HepG2 (cell line): Measurements from ENCODE around the gene ACOT8. TPM values are rescaled to one million over a fixed set of nuclear protein-coding genes. Genes with fewer than 3 reads are reported as not detected.

ENCODE experiments used
- ATAC-seq: fragments of 200-7000 bp; cut with Tn5 transposase; 3 replicates; pipeline ENCODE4 v1.9.1; 2020; ENCODE audit warnings: mild to moderate bottlenecking, moderate library complexity
- BruUV-seq: library from RNA; stranded (reverse); fragments of 400-500 nt; replicated peaks from 2 replicates; lab custom pipeline; 2021; lab: Mats Ljungman, UMichigan
- CTCF ChIA-PET: fragments of 300-600 bp; formaldehyde crosslinking; extraction: SDS; loops from one replicate; lab custom pipeline; 2021; ENCODE audit warnings: low total read pairs, inconsistent platforms, low intra/inter-chr PET ratio; lab: Yijun Ruan, JAX
- POLR2A ChIA-PET: fragments of 350-600 bp; sonication (Branson Sonifier 250); formaldehyde crosslinking; loops from one replicate; lab custom pipeline; 2020; ENCODE audit warnings: antibody characterized with exemption, inconsistent platforms; lab: Yijun Ruan, JAX
- DNase-seq: peaks from one replicate; pipeline ENCODE4 v3.0.0-alpha.2; 2015; ENCODE audit warnings: low spot score
- FAIRE-seq: peaks from 3 replicates; lab custom pipeline; 2011; peaks lifted over from hg19 to GRCh38; lab: Jason Lieb, UNC
- H2AFZ ChIP-seq: one replicate; pipeline ENCODE4 v1.6.1; 2011; ENCODE audit warnings: low read length, inconsistent platforms
- H3K27ac ChIP-seq: fragments of 300-600 bp; 3 replicates; pipeline ENCODE4 v1.8.0; 2011; ENCODE audit warnings: mixed run types, mild to moderate bottlenecking, mixed read lengths, low read length, inconsistent platforms; ENCODE audit not compliant: insufficient read depth; ENCODE audit errors: extremely low read length
- H3K27me3 ChIP-seq, 2 experiments: fragments of 200-600 bp in 1 of 2; 2 replicates in 1 of 2; 3 replicates in 1 of 2; pipeline versions ENCODE4 v1.6.0 to v1.8.0; 2011; ENCODE audit warnings: low read length in 2 of 2, mild to moderate bottlenecking in 2 of 2, moderate library complexity in 2 of 2, inconsistent platforms in 1 of 2; ENCODE audit not compliant: insufficient read depth in 2 of 2, control insufficient read depth in 1 of 2
- H3K36me3 ChIP-seq, 2 experiments: fragments of 200-600 bp in 1 of 2; replicated peaks in 1 of 2; 2 replicates in 1 of 2; 3 replicates in 1 of 2; pipeline versions ENCODE4 v1.5.1 to v1.8.0; 2011; ENCODE audit warnings: low read length in 2 of 2, inconsistent platforms in 1 of 2; ENCODE audit not compliant: insufficient read depth in 2 of 2, control insufficient read depth in 1 of 2
- H3K4me1 ChIP-seq: 2 replicates; pipeline ENCODE4 v1.5.1; 2012; ENCODE audit warnings: low read length, inconsistent platforms; ENCODE audit not compliant: insufficient read depth
- H3K4me2 ChIP-seq: 2 replicates; pipeline ENCODE4 v1.6.0; 2011; ENCODE audit warnings: low read depth, low read length, inconsistent platforms
- H3K4me3 ChIP-seq, 3 experiments: fragments of 200-600 bp in 1 of 3; sonication (generic), shearing (Covaris generic) in 1 of 3; replicated peaks in 1 of 3; 2 replicates each; pipeline ENCODE4 v1.5.1; 2011 to 2016; ENCODE audit warnings: low read length in 3 of 3, inconsistent platforms in 2 of 3, low read depth in 2 of 3, mild to moderate bottlenecking in 2 of 3, control low read depth in 1 of 3, mixed read lengths in 1 of 3; ENCODE audit not compliant: insufficient read depth in 1 of 3
- H3K79me2 ChIP-seq: one replicate; pipeline ENCODE4 v1.6.1; 2011; ENCODE audit warnings: low read length, inconsistent platforms; ENCODE audit not compliant: insufficient read depth
- H3K9ac ChIP-seq: 2 replicates; pipeline ENCODE4 v1.6.0; 2011; ENCODE audit warnings: mild to moderate bottlenecking, low read depth, low read length, inconsistent platforms; ENCODE audit not compliant: insufficient read depth
- H3K9me3 ChIP-seq: 2 replicates; pipeline ENCODE4 v1.5.1; 2012; ENCODE audit warnings: mild to moderate bottlenecking, low read length
- H4K20me1 ChIP-seq: 2 replicates; pipeline ENCODE4 v1.6.0; 2011; ENCODE audit warnings: inconsistent platforms, mild to moderate bottlenecking, low read length, moderate library complexity; ENCODE audit not compliant: insufficient read depth
- ARNT ChIP-seq: fragments of 450-650 bp; IDR thresholded peaks from 2 replicates; pipeline ENCODE4 v1.6.1; 2017
- CEBPB ChIP-seq: IDR thresholded peaks from 2 replicates; pipeline ENCODE4 v1.6.1; 2011; ENCODE audit warnings: low read depth, low read length, improper control_type of control experiment, borderline replicate concordance
- KDM5A ChIP-seq: fragments of 200-600 bp; sonication (generic); IDR thresholded peaks from 2 replicates; pipeline ENCODE4 v1.7.0; 2018; ENCODE audit warnings: antibody characterized with exemption, mild to moderate bottlenecking, low read length, borderline replicate concordance
- MAFG ChIP-seq: sonication (generic); formaldehyde crosslinking; IDR thresholded peaks from 2 replicates; pipeline ENCODE4 v1.5.1; 2020; ENCODE audit warnings: mild to moderate bottlenecking, missing genetic modification reagents
- NBN ChIP-seq: fragments of 450-650 bp; conservative IDR thresholded peaks from 2 replicates; pipeline ENCODE4 v1.6.1; 2017
- NRL ChIP-seq: sonication (generic); formaldehyde crosslinking; IDR thresholded peaks from 2 replicates; pipeline ENCODE4 v1.5.0; 2020; ENCODE audit warnings: missing genetic modification reagents, mild to moderate bottlenecking, moderate library complexity, borderline replicate concordance
- RAD51 ChIP-seq: fragments of 450-650 bp; IDR thresholded peaks from 2 replicates; pipeline ENCODE4 v1.6.1; 2016; ENCODE audit warnings: borderline replicate concordance
- RNF2 ChIP-seq: fragments of 450-650 bp; conservative IDR thresholded peaks from 2 replicates; pipeline ENCODE4 v1.6.1; 2016; ENCODE audit warnings: low read depth
- RXRA ChIP-seq: sonication (generic); formaldehyde crosslinking; IDR thresholded peaks from 2 replicates; pipeline ENCODE4 v1.5.1; 2020; ENCODE audit warnings: missing genetic modification reagents
- TAF1 ChIP-seq: sonication (generic); formaldehyde crosslinking; IDR thresholded peaks from 2 replicates; pipeline ENCODE4 v1.4.0; 2020; ENCODE audit warnings: missing genetic modification reagents
- ZNF121 ChIP-seq: sonication (generic); formaldehyde crosslinking; IDR thresholded peaks from 2 replicates; pipeline ENCODE4 v1.5.0; 2020; ENCODE audit warnings: mild to moderate bottlenecking, missing genetic modification reagents
- ZNF550 ChIP-seq: sonication (generic); formaldehyde crosslinking; IDR thresholded peaks from 2 replicates; pipeline ENCODE4 v1.4.0; 2020; ENCODE audit warnings: mild to moderate bottlenecking, missing genetic modification reagents, borderline replicate concordance
- ZNF737 ChIP-seq: sonication (generic); formaldehyde crosslinking; IDR thresholded peaks from 2 replicates; pipeline ENCODE4 v1.5.0; 2020; ENCODE audit warnings: missing genetic modification reagents, mild to moderate bottlenecking, borderline replicate concordance
- ZNF879 ChIP-seq: sonication (generic); formaldehyde crosslinking; IDR thresholded peaks from 2 replicates; pipeline ENCODE4 v1.8.1; 2023; ENCODE audit warnings: missing genetic modification reagents
- ZNF891 ChIP-seq: sonication (generic); formaldehyde crosslinking; IDR thresholded peaks from 2 replicates; pipeline ENCODE4 v1.5.0; 2020; ENCODE audit warnings: mild to moderate bottlenecking, missing genetic modification reagents
- WGBS: methylation state at CpG from one replicate; pipeline ENCODE4 v1.1.6; 2017; ENCODE audit warnings: low lambda C conversion rate; 5-methylcytosine and 5-hydroxymethylcytosine counted together
- in situ Hi-C: cut with HindIII; loops from 2 replicates; pipeline ENCODE4 v1.10.0; 2017; ENCODE audit warnings: low pct_unique_long_range_greater_than_20kb; ENCODE audit not compliant: extremely low pct_ligation_motif_present
- intact Hi-C: fragments of 100-400 bp; cut with micrococcal nuclease; formaldehyde crosslinking; loops from one replicate; pipeline ENCODE4 v1.10.0; 2022; ENCODE audit not compliant: unreplicated experiment
- polyA plus RNA-seq, 8 experiments: library from polyadenylated mRNA; depleted of rRNA in 3 of 8; stranded (reverse) in 7 of 8; unstranded in 1 of 8; fragments of >200 nt; fragmentation: Illumina TruSeq in 4 of 8; extraction: Trizol in 4 of 8; gene quantifications; 2 replicates each; pipeline versions ENCODE4 v1.2.1 to v1.2.3, GENCODE V29; 2011 to 2016; ENCODE audit warnings: low read depth in 4 of 8, missing spikeins in 1 of 8, mixed read lengths in 1 of 8; ENCODE audit not compliant: insufficient read depth in 1 of 8
- total RNA-seq, 5 experiments: library from RNA; depleted of rRNA; stranded (reverse); fragments of >200 nt; fragmentation: Illumina TruSeq; extraction: Trizol; gene quantifications; 2 replicates each; pipeline ENCODE4 v1.2.3, GENCODE V29; 2016; ENCODE audit warnings: low read depth in 1 of 5
- TF ChIP-seq, protein P1 (sequence below), 2 experiments: sonication (generic) in 1 of 2; formaldehyde crosslinking in 1 of 2; IDR thresholded peaks; 2 replicates each; pipeline versions ENCODE4 v1.5.1 to v1.6.1; 2011 to 2020; ENCODE audit warnings: borderline replicate concordance in 1 of 2, low read depth in 1 of 2, low read length in 1 of 2, mild to moderate bottlenecking in 1 of 2, missing genetic modification reagents in 1 of 2, moderate library complexity in 1 of 2
- TF ChIP-seq, protein P2 (sequence below): sonication (generic); formaldehyde crosslinking; IDR thresholded peaks from 2 replicates; pipeline ENCODE4 v1.5.0; 2020; ENCODE audit warnings: missing genetic modification reagents

ACOT8 gene
- total and polyA plus RNA-seq, 2 of the 13 experiments (the other 11 are each of a cell fraction or from before 2014, with no cell fraction given) = 31.4 to 45.5 TPM

DNA sequence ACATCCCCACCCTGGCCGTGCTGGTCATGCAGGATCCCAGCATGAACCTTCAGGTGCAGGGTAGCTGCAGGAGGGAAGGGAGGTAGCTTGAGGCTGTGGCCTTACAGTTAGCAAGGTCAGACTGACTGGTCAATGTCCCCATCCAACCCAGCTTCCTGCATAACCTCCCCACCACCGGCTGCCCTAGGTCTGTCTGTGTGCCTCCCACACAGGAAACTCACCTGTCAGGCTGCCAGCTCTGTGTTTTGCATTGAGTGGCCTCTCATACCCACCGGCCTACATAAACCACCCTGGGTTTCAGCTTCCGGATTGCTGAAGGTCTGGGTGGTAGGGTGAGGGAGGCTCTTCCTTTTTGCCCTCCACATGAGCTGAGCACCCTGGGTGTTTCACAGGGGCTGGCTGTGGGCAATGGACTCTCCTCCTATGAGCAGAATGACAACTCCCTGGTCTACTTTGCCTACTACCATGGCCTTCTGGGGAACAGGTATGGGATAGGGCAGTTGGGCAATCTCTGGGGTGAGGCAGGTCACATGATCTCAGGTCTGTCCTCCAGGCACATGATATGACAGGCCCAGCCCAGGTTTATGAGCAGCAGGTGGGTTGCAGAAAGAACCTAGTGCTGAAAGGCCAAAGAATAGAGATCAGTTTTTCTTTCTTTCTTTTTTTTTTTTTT is 35.8 kb upstream of the ACOT8 start:
- TF ChIP-seq NRL (CRISPR knock-in tag) (peak; percentile 25; the same call in 1 of the 2 replicates), KDM5A (no peak), CEBPB (peak; percentile 37; the same call in 1 of the 2 replicates), RXRA (CRISPR knock-in tag) (no peak), ZNF737 (CRISPR knock-in tag) (0 out of 2 replicates have a peak, but pooled peaks have one; percentile 5), RNF2 (no peak), ZNF891 (0 out of 2 replicates have a peak, but pooled peaks have one; percentile 49), ZNF879 (no peak), NBN (no peak), ZNF550 (CRISPR knock-in tag) (no peak), RAD51 (peak; percentile 50; the same call in 1 of the 2 replicates), MAFG (CRISPR knock-in tag) (no peak), ARNT (no peak), TAF1 (CRISPR knock-in tag) (0 out of 2 replicates have a peak, but pooled peaks have one; percentile 6), ZNF121 (CRISPR knock-in tag) (no peak)
- TF ChIP-seq, protein P1, sequence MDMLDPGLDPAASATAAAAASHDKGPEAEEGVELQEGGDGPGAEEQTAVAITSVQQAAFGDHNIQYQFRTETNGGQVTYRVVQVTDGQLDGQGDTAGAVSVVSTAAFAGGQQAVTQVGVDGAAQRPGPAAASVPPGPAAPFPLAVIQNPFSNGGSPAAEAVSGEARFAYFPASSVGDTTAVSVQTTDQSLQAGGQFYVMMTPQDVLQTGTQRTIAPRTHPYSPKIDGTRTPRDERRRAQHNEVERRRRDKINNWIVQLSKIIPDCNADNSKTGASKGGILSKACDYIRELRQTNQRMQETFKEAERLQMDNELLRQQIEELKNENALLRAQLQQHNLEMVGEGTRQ (IDR thresholded peaks at IDR 0.05; ENCODE audit: low read depth, low read length) = peak; percentile 32; the same call in 1 of the 2 replicates
- TF ChIP-seq, protein P1 (CRISPR knock-in tag; IDR thresholded peaks at IDR 0.05; ENCODE audit: borderline replicate concordance) = peak; percentile 34; the same call in 1 of the 2 replicates
- TF ChIP-seq, protein P2, sequence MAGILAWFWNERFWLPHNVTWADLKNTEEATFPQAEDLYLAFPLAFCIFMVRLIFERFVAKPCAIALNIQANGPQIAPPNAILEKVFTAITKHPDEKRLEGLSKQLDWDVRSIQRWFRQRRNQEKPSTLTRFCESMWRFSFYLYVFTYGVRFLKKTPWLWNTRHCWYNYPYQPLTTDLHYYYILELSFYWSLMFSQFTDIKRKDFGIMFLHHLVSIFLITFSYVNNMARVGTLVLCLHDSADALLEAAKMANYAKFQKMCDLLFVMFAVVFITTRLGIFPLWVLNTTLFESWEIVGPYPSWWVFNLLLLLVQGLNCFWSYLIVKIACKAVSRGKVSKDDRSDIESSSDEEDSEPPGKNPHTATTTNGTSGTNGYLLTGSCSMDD (CRISPR knock-in tag) = no peak
- Histone ChIP-seq H3K9ac (no peak overlapping the region), H3K79me2 (peaks cover 32% of the 10 kb centered on the region), H3K36me3 (peaks cover 42 to 61% of the 10 kb centered on the region in 2 experiments), H3K9me3 (no peaks in the 10 kb centered on the region), H3K27me3 (no peaks in the 10 kb centered on the region), H3K4me2 (peak overlapping the region; percentile 85; the same call in 1 of the 2 replicates), H4K20me1 (no peaks in the 10 kb centered on the region), H3K4me1 (peaks cover 43% of the 10 kb centered on the region), H3K27ac (no peak overlapping the region), H2AFZ (no peak overlapping the region), H3K4me3 (peak overlapping the region in 2 of 3 experiments; percentile 19 to 98; a peak in 2 of 6 replicates)
- CTCF ChIA-PET = interaction anchor here (0.8 kb wide), 1 partner anchor 70 kb away, joined by 4 read pairs; no protein-coding TSS in a partner anchor
- no peak for DNase-seq
- WGBS = 91% methylated on average over 4 of the region's 4 CpGs
- intact Hi-C loops (no loop called here), in situ Hi-C loops (loop anchor here (5.0 kb wide), 2 partner anchors 39 to 69 kb away; partner anchors contain the start of gene PCIF1)
- POLR2A ChIA-PET = interaction anchor here (0.7 to 8.1 kb wide), 11 partner anchors 11 to 600 kb away, joined by 3 to 164 read pairs (median 60); partner anchors contain the start of genes ACOT8, PCIF1, PLTP and ZSWIM1
- FAIRE-seq = no peak
- ATAC-seq = no peak
- no TSS peak for BruUV-seq
